ENCODE measurements around the gene ODAD2.

- TF ChIP-seq, protein P1, sequence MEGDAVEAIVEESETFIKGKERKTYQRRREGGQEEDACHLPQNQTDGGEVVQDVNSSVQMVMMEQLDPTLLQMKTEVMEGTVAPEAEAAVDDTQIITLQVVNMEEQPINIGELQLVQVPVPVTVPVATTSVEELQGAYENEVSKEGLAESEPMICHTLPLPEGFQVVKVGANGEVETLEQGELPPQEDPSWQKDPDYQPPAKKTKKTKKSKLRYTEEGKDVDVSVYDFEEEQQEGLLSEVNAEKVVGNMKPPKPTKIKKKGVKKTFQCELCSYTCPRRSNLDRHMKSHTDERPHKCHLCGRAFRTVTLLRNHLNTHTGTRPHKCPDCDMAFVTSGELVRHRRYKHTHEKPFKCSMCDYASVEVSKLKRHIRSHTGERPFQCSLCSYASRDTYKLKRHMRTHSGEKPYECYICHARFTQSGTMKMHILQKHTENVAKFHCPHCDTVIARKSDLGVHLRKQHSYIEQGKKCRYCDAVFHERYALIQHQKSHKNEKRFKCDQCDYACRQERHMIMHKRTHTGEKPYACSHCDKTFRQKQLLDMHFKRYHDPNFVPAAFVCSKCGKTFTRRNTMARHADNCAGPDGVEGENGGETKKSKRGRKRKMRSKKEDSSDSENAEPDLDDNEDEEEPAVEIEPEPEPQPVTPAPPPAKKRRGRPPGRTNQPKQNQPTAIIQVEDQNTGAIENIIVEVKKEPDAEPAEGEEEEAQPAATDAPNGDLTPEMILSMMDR (IDR thresholded peaks at IDR 0.05; ENCODE audit: low read length): no peak
- no peak for TF ChIP-seq EZH2phosphoT487 (IDR thresholded peaks at IDR 0.05; ENCODE audit: low read length)
Observed at GRCh38 chr10:27857616-27858015, 141.3 kb downstream of the ODAD2 start.
